ENCODE data around the gene EIF3K. TPM values are rescaled to one million over a fixed set of nuclear protein-coding genes. Genes with fewer than 3 reads are reported as not detected.
"Not testable (repeated sequence)": the region's sequence is repeated elsewhere in the genome, so short reads cannot be mapped to it uniquely, and the experiment has no call there.

EIF3K gene
- total RNA-seq, 6 donors from 2014 or later: 142 to 404 (median 242) TPM

- H3K4me1 ChIP-seq: peaks cover 0 to 9% (median 5%) of the 10 kb centered on the region in 4 donors
- 70 to 77% methylated on average over 4 to 5 of the region's 6 CpGs for WGBS, 2 donors
- H3K9me3 ChIP-seq: no peaks in the 10 kb centered on the region
- no peaks in the 10 kb centered on the region for H3K36me3 ChIP-seq
- DNase-seq (no peak), ATAC-seq (ENCODE audit: low FRiP score in 2 of 2) (no peak)
- H3K27me3 ChIP-seq: no peaks in the 10 kb centered on the region
- H3K27ac ChIP-seq: no peak overlapping the region
- H3K4me3 ChIP-seq: no peak overlapping the region
- TF ChIP-seq CTCF (IDR thresholded peaks at IDR 0.05) (no peak), EP300 (IDR thresholded peaks at IDR 0.05) (no peak), POLR2AphosphoS5 (IDR thresholded peaks at IDR 0.05) (no peak), POLR2A (IDR thresholded peaks at IDR 0.05) (no peak)
These were observed 26.0 kb upstream of the EIF3K start for GRCh38 chr19:38592940-38593339.

- no peak for TF ChIP-seq EP300 (IDR thresholded peaks at IDR 0.05)
- no peak for TF ChIP-seq CTCF (IDR thresholded peaks at IDR 0.05)
- no peak for TF ChIP-seq POLR2A (IDR thresholded peaks at IDR 0.05)
- no peak for TF ChIP-seq POLR2AphosphoS5 (IDR thresholded peaks at IDR 0.05)
- peak; percentile 67 to 71 for ATAC-seq (ENCODE audit: low FRiP score in 2 of 2)
- H3K9me3 ChIP-seq: no peaks in the 10 kb centered on the region
- H3K36me3 ChIP-seq: no peaks in the 10 kb centered on the region
- peak overlapping the region in 3 of 4 donors; percentile 23 to 40 (median 36) for H3K4me3 ChIP-seq
- no peaks in the 10 kb centered on the region for H3K27me3 ChIP-seq
- DNase-seq: peak; percentile 71 to 87
- H3K27ac ChIP-seq: no peak overlapping the region
- 37 to 45% methylated on average over 33 to 55 of the region's 55 CpGs for WGBS, 2 donors
- H3K4me1 ChIP-seq: peaks cover 0 to 9% (median 5%) of the 10 kb centered on the region in 4 donors
These were observed 22.7 kb upstream of the EIF3K start for GRCh38 chr19:38596057-38596981.

- ATAC-seq (ENCODE audit: low FRiP score in 2 of 2) (no peak), DNase-seq (no peak)
- H3K36me3 ChIP-seq: no peaks in the 10 kb centered on the region
- no peaks in the 10 kb centered on the region for H3K27me3 ChIP-seq
- no peaks in the 10 kb centered on the region for H3K9me3 ChIP-seq
- TF ChIP-seq POLR2A (IDR thresholded peaks at IDR 0.05) (no peak), CTCF (IDR thresholded peaks at IDR 0.05) (no peak), EP300 (IDR thresholded peaks at IDR 0.05) (no peak), POLR2AphosphoS5 (IDR thresholded peaks at IDR 0.05) (no peak)
- WGBS, 2 donors: 85 to 88% methylated on average over 5 to 11 of the region's 11 CpGs
- peaks cover 0 to 9% (median 5%) of the 10 kb centered on the region in 4 donors for H3K4me1 ChIP-seq
- no peak overlapping the region for H3K27ac ChIP-seq
- no peak overlapping the region for H3K4me3 ChIP-seq
These were observed 21.9 kb upstream of the EIF3K start for GRCh38 chr19:38597075-38597474.

- H3K36me3 ChIP-seq: no peaks in the 10 kb centered on the region
- DNase-seq (no peak), ATAC-seq (ENCODE audit: low FRiP score in 2 of 2) (no peak)
- no peak for TF ChIP-seq EP300 (IDR thresholded peaks at IDR 0.05)
- TF ChIP-seq POLR2A (IDR thresholded peaks at IDR 0.05): no peak
- no peak for TF ChIP-seq CTCF (IDR thresholded peaks at IDR 0.05)
- TF ChIP-seq POLR2AphosphoS5 (IDR thresholded peaks at IDR 0.05): no peak
- no peaks in the 10 kb centered on the region for H3K27me3 ChIP-seq
- 87 to 91% methylated on average over 6 to 11 of the region's 11 CpGs for WGBS, 2 donors
- H3K9me3 ChIP-seq: no peaks in the 10 kb centered on the region
- no peak overlapping the region for H3K4me3 ChIP-seq
- no peak overlapping the region for H3K27ac ChIP-seq
- peaks cover 0 to 9% (median 5%) of the 10 kb centered on the region in 4 donors for H3K4me1 ChIP-seq
These were observed 19.3 kb upstream of the EIF3K start for GRCh38 chr19:38599722-38600121.

- H3K4me3 ChIP-seq; H3K4me1 ChIP-seq; H3K27ac ChIP-seq; H3K36me3 ChIP-seq; ATAC-seq (ENCODE audit: low FRiP score in 2 of 2); H3K27me3 ChIP-seq; H3K9me3 ChIP-seq; DNase-seq: not testable (repeated sequence)
- WGBS, 2 donors: 92 to 93% methylated on average over 5 of the region's 5 CpGs
These were observed 16.1 kb upstream of the EIF3K start for GRCh38 chr19:38602856-38603255.

All from upper lobe of left lung (tissue), 6 donors.